Skeletal muscle tissue (tissue), 4 donors: Measurements from ENCODE around the gene LPCAT1. TPM values are rescaled to one million over a fixed set of nuclear protein-coding genes. Genes with fewer than 3 reads are reported as not detected.
"Not testable (repeated sequence)": the region's sequence is repeated elsewhere in the genome, so short reads cannot be mapped to it uniquely, and the experiment has no call there.

Experiments used
- H3K27ac ChIP-seq: one replicate; pipeline ENCODE4 v1.7.0; 2013; ENCODE audit warnings: mild to moderate bottlenecking, low read depth, low read length, inconsistent platforms
- H3K27me3 ChIP-seq, 3 donors: one replicate each; pipeline ENCODE4 v1.7.0; 2013; ENCODE audit warnings: low read length in 3 of 3; ENCODE audit not compliant: control insufficient read depth in 3 of 3, insufficient read depth in 3 of 3
- H3K36me3 ChIP-seq, 3 donors: one replicate each; pipeline ENCODE4 v1.7.0; 2013; ENCODE audit warnings: low read length in 3 of 3; ENCODE audit not compliant: control insufficient read depth in 3 of 3, insufficient read depth in 3 of 3
- H3K4me1 ChIP-seq, 3 donors: one replicate each; pipeline ENCODE4 v1.7.0; 2013; ENCODE audit warnings: low read length in 3 of 3, mild to moderate bottlenecking in 3 of 3; ENCODE audit not compliant: control insufficient read depth in 3 of 3, insufficient read depth in 3 of 3
- H3K4me3 ChIP-seq, 3 donors: one replicate each; pipeline ENCODE4 v1.7.0; 2013; ENCODE audit warnings: low read length in 3 of 3
- H3K9ac ChIP-seq, 3 donors: one replicate each; pipeline ENCODE4 v1.7.0; 2013; ENCODE audit warnings: low read length in 3 of 3, mild to moderate bottlenecking in 3 of 3, moderate library complexity in 2 of 3, low read depth in 1 of 3
- H3K9me3 ChIP-seq, 3 donors: one replicate each; pipeline ENCODE4 v1.7.0; 2013; ENCODE audit warnings: low read length in 3 of 3; ENCODE audit not compliant: control insufficient read depth in 3 of 3
- total RNA-seq: library from RNA; depleted of rRNA; stranded (reverse); fragments of >200 nt; gene quantifications from one replicate; pipeline ENCODE4 v1.2.3, GENCODE V29; 2014
- donor health status: Osteomylitis.

LPCAT1 gene
- total RNA-seq, 1 donor from 2014 or later, result 35.5 TPM

DNA sequence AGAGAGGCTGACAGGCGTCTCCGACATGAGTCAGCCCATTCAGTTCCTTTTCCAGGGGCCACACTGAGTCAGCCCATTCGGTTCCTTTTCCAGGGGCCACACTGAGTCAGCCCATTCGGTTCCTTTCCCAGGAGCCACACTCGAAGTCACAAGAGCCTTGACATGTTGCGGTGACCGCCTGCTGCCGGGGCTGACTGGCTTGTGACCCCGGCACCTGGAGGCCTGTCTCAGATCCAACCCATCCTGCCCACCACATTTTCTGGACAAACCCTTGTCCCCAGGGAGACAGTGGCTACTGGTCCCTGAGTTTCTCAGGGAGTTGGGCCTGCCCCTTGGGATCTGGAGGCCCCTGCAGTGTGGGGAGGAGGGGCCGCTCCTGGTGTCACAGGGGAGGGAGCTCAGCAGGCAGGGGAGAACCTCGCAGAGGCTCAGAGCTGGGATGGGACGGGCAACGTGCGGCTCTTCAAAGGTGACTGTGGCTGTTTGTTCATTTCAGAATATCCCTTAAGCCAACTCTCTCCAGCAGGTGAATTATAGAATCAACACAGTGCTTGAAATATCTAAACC is 40.5 kb upstream of the LPCAT1 start:
- H3K27ac ChIP-seq, result no peak overlapping the region

GRCh38 chr5:1563617-1564181 is 39.9 kb upstream of the LPCAT1 start:
- no peaks in the 10 kb centered on the region for H3K9me3 ChIP-seq
- H3K4me1 ChIP-seq, result peaks cover 18 to 31% (median 22%) of the 10 kb centered on the region in 3 donors
- no peak overlapping the region for H3K4me3 ChIP-seq
- H3K36me3 ChIP-seq, result no peaks in the 10 kb centered on the region
- peaks cover 16 to 30% (median 20%) of the 10 kb centered on the region in 3 donors for H3K27me3 ChIP-seq
- no peak overlapping the region for H3K27ac ChIP-seq
- no peak overlapping the region for H3K9ac ChIP-seq

More for the DNA sequence above, 40.5 kb upstream of the LPCAT1 start:
- no peaks in the 10 kb centered on the region for H3K9me3 ChIP-seq
- peaks cover 16 to 27% (median 20%) of the 10 kb centered on the region in 3 donors for H3K27me3 ChIP-seq
- peaks cover 18 to 32% (median 22%) of the 10 kb centered on the region in 3 donors for H3K4me1 ChIP-seq
- H3K36me3 ChIP-seq, result no peaks in the 10 kb centered on the region
- H3K4me3 ChIP-seq, result no peak overlapping the region
- H3K9ac ChIP-seq, result no peak overlapping the region

- Histone ChIP-seq H3K27me3 (peaks cover 16 to 34% (median 20%) of the 10 kb centered on the region in 3 donors), H3K36me3 (no peaks in the 10 kb centered on the region), H3K27ac (no peak overlapping the region), H3K4me1 (peaks cover 13 to 25% (median 17%) of the 10 kb centered on the region in 3 donors), H3K4me3 (no peak overlapping the region), H3K9me3 (no peaks in the 10 kb centered on the region), H3K9ac (no peak overlapping the region)
Observed at GRCh38 chr5:1563051-1563461, 39.3 kb upstream of the LPCAT1 start.

DNA sequence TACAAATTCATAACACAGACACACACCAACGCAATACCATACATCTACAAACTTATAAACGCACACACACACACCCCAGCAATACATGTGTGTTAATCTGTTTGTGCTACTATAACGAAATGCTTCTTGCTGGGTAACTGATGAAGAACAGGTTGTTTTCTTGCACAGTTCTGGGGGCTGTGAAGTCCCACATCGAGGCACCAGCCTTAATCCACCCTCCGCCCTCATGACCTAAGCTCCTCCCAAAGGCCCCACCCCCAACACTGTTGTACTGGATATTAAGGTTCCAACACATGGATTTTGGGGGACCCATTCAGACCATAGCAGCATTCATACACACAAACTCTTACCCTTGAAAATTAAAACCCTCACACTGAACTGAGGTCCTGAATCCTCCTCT is 38.8 kb upstream of the LPCAT1 start:
- H3K27me3 ChIP-seq, result peaks cover 16 to 34% (median 20%) of the 10 kb centered on the region in 3 donors
- H3K4me3 ChIP-seq, result no peak overlapping the region
- H3K9ac ChIP-seq, result no peak overlapping the region
- H3K4me1 ChIP-seq, result peaks cover 12 to 20% (median 14%) of the 10 kb centered on the region in 3 donors
- H3K36me3 ChIP-seq, result no peaks in the 10 kb centered on the region
- no peak overlapping the region for H3K27ac ChIP-seq
- H3K9me3 ChIP-seq, result no peaks in the 10 kb centered on the region

DNA sequence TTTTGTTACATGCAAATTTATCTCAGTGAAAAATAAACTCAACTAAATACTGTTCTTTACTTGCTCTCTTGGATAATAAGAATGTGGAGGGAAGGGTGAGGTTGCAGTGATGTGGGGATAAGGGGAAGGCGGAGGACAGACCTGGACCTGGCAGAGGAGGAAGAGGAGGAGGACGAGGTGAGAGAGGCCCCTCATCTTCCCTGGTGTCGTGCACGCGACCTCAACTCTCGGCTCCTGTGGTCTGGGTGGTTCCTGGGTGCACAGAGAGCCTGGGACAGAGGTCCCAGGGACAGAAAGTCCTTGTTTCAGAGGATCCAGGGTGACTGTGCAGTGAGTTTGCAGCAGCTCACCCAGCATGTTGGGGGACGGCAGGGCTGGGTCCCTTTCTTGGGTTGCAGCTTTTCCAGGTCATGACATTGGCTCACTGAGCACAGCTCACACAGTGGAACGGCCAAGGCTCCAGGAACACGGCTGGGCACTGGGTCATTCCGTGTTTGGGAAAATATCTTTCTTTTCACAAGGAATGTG is 37.7 kb upstream of the LPCAT1 start:
- Histone ChIP-seq H3K4me1 (peaks cover 10 to 16% (median 12%) of the 10 kb centered on the region in 3 donors), H3K36me3 (no peaks in the 10 kb centered on the region), H3K27ac (no peak overlapping the region), H3K9me3 (no peaks in the 10 kb centered on the region), H3K4me3 (no peak overlapping the region), H3K27me3 (peaks cover 16 to 34% (median 21%) of the 10 kb centered on the region in 3 donors), H3K9ac (no peak overlapping the region)

- not testable (repeated sequence) for H3K27ac ChIP-seq, H3K9me3 ChIP-seq, H3K4me1 ChIP-seq, H3K4me3 ChIP-seq, H3K36me3 ChIP-seq, H3K9ac ChIP-seq
- H3K27me3 ChIP-seq, result peaks cover 23 to 34% (median 29%) of the 10 kb centered on the region in 3 donors
Observed at GRCh38 chr5:1560499-1560898, 36.7 kb upstream of the LPCAT1 start.

- Histone ChIP-seq H3K4me1 (no peaks in the 10 kb centered on the region), H3K36me3 (no peaks in the 10 kb centered on the region), H3K27ac (no peak overlapping the region), H3K27me3 (peaks cover 23 to 37% (median 34%) of the 10 kb centered on the region in 3 donors), H3K9me3 (no peaks in the 10 kb centered on the region), H3K9ac (no peak overlapping the region), H3K4me3 (no peak overlapping the region)
Observed at GRCh38 chr5:1558944-1559343, 35.2 kb upstream of the LPCAT1 start.

DNA sequence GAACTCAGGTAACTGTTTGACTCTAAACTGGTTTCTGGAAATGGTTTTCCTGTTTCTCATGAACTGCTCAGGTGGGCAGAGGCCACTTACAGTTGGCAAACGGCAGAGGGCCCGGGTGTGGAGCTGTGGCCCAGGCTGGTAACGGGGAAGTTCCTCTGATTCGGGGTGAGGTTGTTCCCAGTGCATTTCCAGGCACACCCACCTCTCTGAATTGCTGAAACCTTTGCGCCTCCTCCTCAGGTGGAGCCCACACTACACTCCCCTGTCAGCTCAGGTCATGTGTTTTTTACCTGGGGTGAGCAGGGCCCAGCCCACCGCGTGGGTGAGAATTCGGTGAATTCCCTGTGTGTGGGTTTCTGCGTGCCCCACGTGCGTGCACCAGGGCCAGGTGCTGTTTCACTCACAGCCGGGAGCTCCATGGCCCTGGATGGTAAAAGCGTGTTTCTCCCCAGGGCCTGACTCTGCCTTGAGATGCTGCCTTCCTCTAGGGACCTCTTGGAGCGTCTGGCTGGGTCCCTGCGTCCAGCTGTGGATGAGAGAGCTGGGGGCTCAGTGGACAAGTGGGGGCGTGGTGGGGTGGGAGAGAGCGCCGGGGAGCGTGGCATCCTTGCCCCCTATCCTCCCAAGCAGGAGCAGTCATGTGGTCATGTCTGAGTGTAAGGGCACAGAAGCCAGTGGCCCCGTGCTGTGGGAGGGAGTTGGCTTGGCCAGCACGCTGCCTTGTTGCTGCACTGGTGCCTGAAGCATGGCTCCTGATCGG is 33.5 kb upstream of the LPCAT1 start:
- H3K4me1 ChIP-seq, result peaks cover under 1 to 9% (median 2%) of the 10 kb centered on the region in 3 donors
- H3K4me3 ChIP-seq, result no peak overlapping the region
- H3K9ac ChIP-seq, result no peak overlapping the region
- peaks cover 20 to 31% (median 25%) of the 10 kb centered on the region in 3 donors for H3K27me3 ChIP-seq
- no peaks in the 10 kb centered on the region for H3K36me3 ChIP-seq
- H3K9me3 ChIP-seq, result no peaks in the 10 kb centered on the region
- no peak overlapping the region for H3K27ac ChIP-seq

DNA sequence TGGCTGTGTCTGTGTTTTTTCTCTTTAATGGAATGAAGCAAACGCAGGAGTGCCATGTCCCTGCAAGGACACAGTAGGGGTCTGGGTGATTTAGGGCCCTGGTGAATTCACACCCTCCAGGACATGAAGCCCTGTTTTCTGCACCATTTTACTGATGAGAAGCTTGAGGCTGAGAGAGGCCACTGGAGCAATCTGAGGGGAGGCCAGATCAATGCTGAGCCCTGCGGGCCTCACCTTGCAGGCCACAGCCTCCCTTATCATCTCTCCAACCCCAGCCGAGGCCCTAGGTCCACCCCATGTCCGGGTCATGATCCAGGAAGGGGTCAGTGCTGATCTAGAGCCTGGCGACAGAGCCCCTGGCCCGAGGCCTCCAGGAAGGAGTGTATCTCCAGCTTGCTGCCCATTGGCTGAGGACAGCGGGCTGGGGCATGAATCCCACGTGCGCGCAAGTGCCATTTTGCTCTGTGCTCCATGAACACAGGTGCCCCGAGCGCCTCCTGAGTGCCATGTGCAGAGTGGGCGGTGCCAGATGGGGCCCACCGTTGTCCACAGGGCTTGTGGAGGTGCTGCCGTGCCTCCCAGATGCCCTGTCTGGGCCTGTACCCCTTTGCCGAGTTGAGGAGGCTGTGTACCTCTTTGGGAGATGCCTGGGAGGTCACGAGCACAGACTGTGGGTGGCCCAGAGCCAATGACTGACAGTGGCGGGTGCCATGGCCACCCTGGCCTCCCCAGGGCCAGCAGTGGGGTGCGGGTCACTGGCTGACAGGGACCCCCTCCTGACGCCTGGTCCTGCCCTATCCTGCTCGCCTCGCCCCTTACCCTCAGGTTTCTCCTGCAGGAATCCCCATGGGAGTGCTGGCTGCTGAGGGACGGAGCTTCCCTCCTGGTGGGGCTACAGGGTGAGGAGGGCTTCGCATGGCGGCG is 32.3 kb upstream of the LPCAT1 start:
- no peak overlapping the region for H3K9ac ChIP-seq
- H3K27me3 ChIP-seq, result peaks cover 14 to 32% (median 25%) of the 10 kb centered on the region in 3 donors
- peaks cover 11 to 19% (median 13%) of the 10 kb centered on the region in 3 donors for H3K4me1 ChIP-seq

More for the DNA sequence above, 32.3 kb upstream of the LPCAT1 start:
- no peaks in the 10 kb centered on the region for H3K9me3 ChIP-seq
- H3K36me3 ChIP-seq, result no peaks in the 10 kb centered on the region
- H3K27ac ChIP-seq, result no peak overlapping the region
- H3K4me3 ChIP-seq, result no peak overlapping the region
